ENCODE results near the gene ERP44.

DNA sequence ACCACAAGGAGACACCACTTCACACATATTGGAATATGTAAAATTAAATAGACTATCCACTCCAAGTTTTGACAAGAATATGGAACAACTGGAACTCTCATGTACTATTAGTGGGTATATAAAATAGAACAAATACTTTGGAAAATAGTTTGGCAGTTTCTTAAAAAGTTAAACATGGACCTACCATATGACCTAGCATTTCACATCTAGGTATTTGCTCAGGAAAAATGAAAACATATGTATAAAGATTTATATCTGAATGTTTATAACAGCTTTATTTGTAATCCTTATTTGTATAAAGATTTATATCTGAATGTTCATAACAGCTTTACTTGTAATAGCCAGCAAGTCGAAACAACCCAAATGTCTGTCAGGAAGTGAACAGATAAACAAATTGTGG is 49.2 kb downstream of the ERP44 start:
- TF ChIP-seq TAF1 (IDR thresholded peaks at IDR 0.05; ENCODE audit: borderline replicate concordance, insufficient read depth, low read length) (no peak), POLR2AphosphoS5 (IDR thresholded peaks at IDR 0.05; ENCODE audit: low read depth, low read length) (no peak), FOXP2 (optimal IDR thresholded peaks at IDR 0.05; ENCODE audit: borderline replicate concordance, extremely low read depth, extremely low read length, insufficient read depth) (no peak), SIN3A (IDR thresholded peaks at IDR 0.05; ENCODE audit: borderline replicate concordance, insufficient read depth, low read length) (no peak)
- TF ChIP-seq, protein P1, sequence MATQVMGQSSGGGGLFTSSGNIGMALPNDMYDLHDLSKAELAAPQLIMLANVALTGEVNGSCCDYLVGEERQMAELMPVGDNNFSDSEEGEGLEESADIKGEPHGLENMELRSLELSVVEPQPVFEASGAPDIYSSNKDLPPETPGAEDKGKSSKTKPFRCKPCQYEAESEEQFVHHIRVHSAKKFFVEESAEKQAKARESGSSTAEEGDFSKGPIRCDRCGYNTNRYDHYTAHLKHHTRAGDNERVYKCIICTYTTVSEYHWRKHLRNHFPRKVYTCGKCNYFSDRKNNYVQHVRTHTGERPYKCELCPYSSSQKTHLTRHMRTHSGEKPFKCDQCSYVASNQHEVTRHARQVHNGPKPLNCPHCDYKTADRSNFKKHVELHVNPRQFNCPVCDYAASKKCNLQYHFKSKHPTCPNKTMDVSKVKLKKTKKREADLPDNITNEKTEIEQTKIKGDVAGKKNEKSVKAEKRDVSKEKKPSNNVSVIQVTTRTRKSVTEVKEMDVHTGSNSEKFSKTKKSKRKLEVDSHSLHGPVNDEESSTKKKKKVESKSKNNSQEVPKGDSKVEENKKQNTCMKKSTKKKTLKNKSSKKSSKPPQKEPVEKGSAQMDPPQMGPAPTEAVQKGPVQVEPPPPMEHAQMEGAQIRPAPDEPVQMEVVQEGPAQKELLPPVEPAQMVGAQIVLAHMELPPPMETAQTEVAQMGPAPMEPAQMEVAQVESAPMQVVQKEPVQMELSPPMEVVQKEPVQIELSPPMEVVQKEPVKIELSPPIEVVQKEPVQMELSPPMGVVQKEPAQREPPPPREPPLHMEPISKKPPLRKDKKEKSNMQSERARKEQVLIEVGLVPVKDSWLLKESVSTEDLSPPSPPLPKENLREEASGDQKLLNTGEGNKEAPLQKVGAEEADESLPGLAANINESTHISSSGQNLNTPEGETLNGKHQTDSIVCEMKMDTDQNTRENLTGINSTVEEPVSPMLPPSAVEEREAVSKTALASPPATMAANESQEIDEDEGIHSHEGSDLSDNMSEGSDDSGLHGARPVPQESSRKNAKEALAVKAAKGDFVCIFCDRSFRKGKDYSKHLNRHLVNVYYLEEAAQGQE (IDR thresholded peaks at IDR 0.05; ENCODE audit: insufficient read depth in 1 of 2, low read depth in 2 of 2, low read length in 2 of 2): no peak
